Measurements from ENCODE around the gene ZFPM1.

Gene ZFPM1

DNA sequence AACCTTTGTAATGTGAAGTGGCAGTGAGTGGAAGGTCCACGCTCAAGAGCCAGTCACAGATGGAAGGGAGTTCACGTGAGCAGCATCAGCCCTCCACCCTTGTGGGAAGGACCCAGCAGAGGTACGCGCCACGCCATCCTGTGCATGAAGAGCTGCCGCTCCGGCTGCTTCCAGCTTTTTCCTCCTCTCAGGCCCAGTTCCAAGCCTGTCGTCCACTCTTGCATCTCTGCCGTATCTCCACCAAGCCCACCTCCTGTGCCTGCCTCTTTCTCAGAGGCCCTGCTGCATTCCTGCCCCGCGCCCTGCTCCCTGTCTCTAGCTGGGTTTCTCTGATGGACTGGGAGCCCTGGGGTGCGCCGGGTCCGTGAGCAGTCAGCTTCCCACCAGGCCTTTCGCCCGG, 127.3 kb downstream of the ZFPM1 start:
- 95% methylated on average over 16 of the region's 16 CpGs for WGBS, 2 experiments
- no peak overlapping the region for H3K27ac ChIP-seq (ENCODE audit: insufficient read depth, low read depth, low read length, poor library complexity, severe bottlenecking)
- peaks cover 31% of the 10 kb centered on the region for H3K36me3 ChIP-seq (ENCODE audit: control insufficient read depth, insufficient read depth, low read length)
- H3K4me3 ChIP-seq (ENCODE audit: insufficient read depth, low read depth, low read length), result no peak overlapping the region
- H3K9me3 ChIP-seq (ENCODE audit: control insufficient read depth, low read length), result no peaks in the 10 kb centered on the region
- H3K4me1 ChIP-seq (ENCODE audit: control insufficient read depth, insufficient read depth, low read length), result no peaks in the 10 kb centered on the region
- no peaks in the 10 kb centered on the region for H3K27me3 ChIP-seq (ENCODE audit: control insufficient read depth, insufficient read depth, low read length, poor library complexity, severe bottlenecking)

DNA sequence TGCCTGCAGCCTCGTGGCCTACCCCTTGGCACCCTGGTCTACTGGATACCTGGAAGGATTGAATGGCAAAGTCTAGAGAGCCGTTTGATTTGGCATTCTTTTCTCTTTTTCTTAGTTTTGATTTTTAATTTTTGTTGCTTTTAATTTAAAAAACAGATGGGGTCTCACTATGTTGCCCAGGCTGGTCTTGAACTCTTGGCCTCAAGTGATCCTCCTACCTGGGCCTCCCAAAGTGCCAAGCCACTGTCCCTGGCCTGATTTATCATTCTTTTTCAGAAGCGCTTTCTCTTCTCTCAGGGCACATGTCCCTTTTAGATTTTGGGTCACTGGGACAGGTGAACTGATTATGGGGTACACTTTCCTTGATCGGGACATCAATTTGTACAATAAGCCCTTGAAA, 128.0 kb downstream of the ZFPM1 start:
- H3K27ac ChIP-seq (ENCODE audit: insufficient read depth, low read depth, low read length, poor library complexity, severe bottlenecking), result no peak overlapping the region
- WGBS, 2 experiments, result 97 to 99% methylated on average over 4 of the region's 4 CpGs
- no peaks in the 10 kb centered on the region for H3K27me3 ChIP-seq (ENCODE audit: control insufficient read depth, insufficient read depth, low read length, poor library complexity, severe bottlenecking)
- no peaks in the 10 kb centered on the region for H3K9me3 ChIP-seq (ENCODE audit: control insufficient read depth, low read length)
- peaks cover 28% of the 10 kb centered on the region for H3K36me3 ChIP-seq (ENCODE audit: control insufficient read depth, insufficient read depth, low read length)
- no peak overlapping the region for H3K4me3 ChIP-seq (ENCODE audit: insufficient read depth, low read depth, low read length)
- no peaks in the 10 kb centered on the region for H3K4me1 ChIP-seq (ENCODE audit: control insufficient read depth, insufficient read depth, low read length)

DNA sequence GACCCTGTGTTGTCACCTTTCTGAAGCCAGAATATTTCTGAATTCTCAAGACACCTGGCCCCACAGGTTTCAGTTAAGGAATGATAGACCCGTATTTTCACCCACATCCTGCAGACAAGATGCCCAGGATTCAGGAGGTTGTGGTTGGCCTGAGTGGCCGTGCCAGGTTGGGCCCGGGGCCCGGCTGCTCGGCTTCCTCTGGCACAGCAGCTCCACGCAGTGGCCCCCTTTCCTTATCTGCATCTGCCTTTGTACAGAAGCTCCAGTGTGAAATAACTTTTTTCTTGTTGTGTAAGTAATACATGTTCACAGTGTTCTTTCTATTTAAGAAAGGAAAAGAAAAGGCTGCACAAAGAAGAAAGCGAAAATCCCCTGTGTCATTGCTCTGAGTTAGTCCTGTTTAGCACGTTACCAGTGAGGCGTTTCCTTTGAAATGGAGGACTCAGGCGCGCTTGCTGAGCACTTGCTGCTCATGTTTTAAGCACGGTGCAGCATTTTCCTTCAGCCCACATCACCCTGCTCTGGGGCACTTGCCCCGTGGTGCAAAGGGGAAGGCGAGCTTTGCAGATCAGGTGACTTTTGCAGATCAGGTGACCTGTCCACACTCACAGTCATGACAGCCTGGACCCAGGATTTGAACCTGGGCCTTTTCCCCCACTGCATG, 130.0 kb downstream of the ZFPM1 start:
- 89 to 90% methylated on average over 14 of the region's 14 CpGs for whole genome bisulfite sequencing, 2 experiments
- Histone ChIP-seq H3K27me3 (ENCODE audit: control insufficient read depth, insufficient read depth, low read length, poor library complexity, severe bottlenecking) (no peaks in the 10 kb centered on the region), H3K36me3 (ENCODE audit: control insufficient read depth, insufficient read depth, low read length) (peaks cover 26% of the 10 kb centered on the region)

DNA sequence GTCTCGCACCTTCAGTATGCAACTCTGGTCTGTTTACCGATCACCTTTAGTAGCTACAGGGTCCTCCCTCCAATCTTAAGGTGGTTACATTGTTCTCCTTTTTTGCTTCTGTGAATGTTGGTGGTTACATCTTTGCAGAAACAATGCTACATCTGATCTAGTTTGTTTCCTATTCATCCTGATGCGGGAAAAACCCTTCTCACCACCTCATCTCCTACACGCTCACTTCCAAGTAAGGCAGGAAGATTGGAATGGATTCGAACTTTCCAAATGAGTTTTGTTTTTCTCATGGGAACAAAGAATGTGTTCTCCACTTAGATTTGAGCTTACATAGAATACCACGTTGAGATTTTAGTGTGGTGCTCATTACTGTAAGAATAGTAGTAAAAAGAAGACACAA, 131.6 kb downstream of the ZFPM1 start:
- 96 to 99% methylated on average over 6 of the region's 6 CpGs for WGBS, 2 experiments
- Histone ChIP-seq H3K27me3 (ENCODE audit: control insufficient read depth, insufficient read depth, low read length, poor library complexity, severe bottlenecking) (no peaks in the 10 kb centered on the region), H3K4me3 (ENCODE audit: insufficient read depth, low read depth, low read length) (no peak overlapping the region), H3K9me3 (ENCODE audit: control insufficient read depth, low read length) (no peaks in the 10 kb centered on the region), H3K4me1 (ENCODE audit: control insufficient read depth, insufficient read depth, low read length) (no peaks in the 10 kb centered on the region), H3K27ac (ENCODE audit: insufficient read depth, low read depth, low read length, poor library complexity, severe bottlenecking) (no peak overlapping the region), H3K36me3 (ENCODE audit: control insufficient read depth, insufficient read depth, low read length) (peaks cover 34% of the 10 kb centered on the region)

More for the DNA sequence above, 130.0 kb downstream of the ZFPM1 start:
- Histone ChIP-seq H3K4me1 (ENCODE audit: control insufficient read depth, insufficient read depth, low read length) (no peaks in the 10 kb centered on the region), H3K4me3 (ENCODE audit: insufficient read depth, low read depth, low read length) (no peak overlapping the region), H3K9me3 (ENCODE audit: control insufficient read depth, low read length) (no peaks in the 10 kb centered on the region), H3K27ac (ENCODE audit: insufficient read depth, low read depth, low read length, poor library complexity, severe bottlenecking) (no peak overlapping the region)

DNA sequence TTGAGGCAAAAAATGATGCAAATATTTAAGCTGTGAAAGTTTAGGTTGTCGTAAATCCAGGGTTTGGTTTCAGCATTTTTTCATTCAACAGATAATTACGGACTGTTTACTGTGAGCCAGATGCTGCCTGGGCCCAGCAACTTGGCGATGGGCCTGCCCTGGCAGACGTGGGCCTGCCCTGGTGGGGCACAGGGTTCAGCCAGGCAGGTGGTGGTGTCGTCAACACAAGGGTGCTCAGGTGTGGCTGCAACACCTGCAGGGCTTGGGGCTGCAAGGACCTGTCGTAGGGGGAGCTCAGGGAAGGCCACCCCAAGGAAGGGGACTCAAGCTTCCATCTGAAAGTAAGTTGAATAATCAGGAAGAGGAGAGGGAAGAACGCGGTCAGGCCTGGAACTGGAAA, 132.2 kb downstream of the ZFPM1 start:
- H3K36me3 ChIP-seq (ENCODE audit: control insufficient read depth, insufficient read depth, low read length), result peaks cover 36% of the 10 kb centered on the region
- H3K4me1 ChIP-seq (ENCODE audit: control insufficient read depth, insufficient read depth, low read length), result no peaks in the 10 kb centered on the region
- no peaks in the 10 kb centered on the region for H3K9me3 ChIP-seq (ENCODE audit: control insufficient read depth, low read length)
- H3K4me3 ChIP-seq (ENCODE audit: insufficient read depth, low read depth, low read length), result no peak overlapping the region
- no peak overlapping the region for H3K27ac ChIP-seq (ENCODE audit: insufficient read depth, low read depth, low read length, poor library complexity, severe bottlenecking)
- 95% methylated on average over 8 of the region's 8 CpGs for WGBS, 2 experiments
- H3K27me3 ChIP-seq (ENCODE audit: control insufficient read depth, insufficient read depth, low read length, poor library complexity, severe bottlenecking), result no peaks in the 10 kb centered on the region

DNA sequence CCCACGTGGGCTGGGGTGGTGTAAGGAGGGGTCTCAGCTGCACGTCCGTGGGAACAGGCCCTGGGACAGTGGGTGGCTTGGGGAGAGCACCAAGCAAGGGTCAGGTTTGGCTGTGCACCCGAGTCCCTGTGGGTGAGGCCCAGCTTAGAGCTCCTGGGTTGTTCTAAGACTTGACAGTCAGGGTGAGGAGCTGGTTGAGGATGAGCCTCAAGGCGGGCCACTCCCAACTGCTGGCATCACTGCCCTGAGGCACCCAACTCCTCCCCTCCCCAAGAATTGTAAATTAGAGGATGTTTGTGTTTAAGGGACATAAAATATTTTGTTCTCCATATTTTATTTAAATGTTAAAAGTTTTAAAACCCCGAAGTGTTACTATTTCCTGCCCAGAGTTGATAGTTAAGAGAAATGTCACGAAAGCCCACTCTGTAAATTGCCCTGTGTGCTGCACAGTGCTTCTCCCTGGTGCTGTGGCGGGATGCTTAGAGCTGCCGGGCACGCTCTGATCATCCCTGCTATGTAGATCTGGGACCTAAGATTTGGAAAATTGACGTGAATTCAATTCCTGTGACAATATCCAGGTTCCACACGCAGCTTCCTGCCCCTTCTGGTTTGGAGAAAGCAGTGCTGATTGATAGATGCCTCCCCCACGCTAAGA, 133.0 kb downstream of the ZFPM1 start:
- H3K9me3 ChIP-seq (ENCODE audit: control insufficient read depth, low read length), result no peaks in the 10 kb centered on the region
- H3K27me3 ChIP-seq (ENCODE audit: control insufficient read depth, insufficient read depth, low read length, poor library complexity, severe bottlenecking), result no peaks in the 10 kb centered on the region
- H3K36me3 ChIP-seq (ENCODE audit: control insufficient read depth, insufficient read depth, low read length), result peaks cover 33% of the 10 kb centered on the region
- H3K4me1 ChIP-seq (ENCODE audit: control insufficient read depth, insufficient read depth, low read length), result no peaks in the 10 kb centered on the region
- no peak overlapping the region for H3K27ac ChIP-seq (ENCODE audit: insufficient read depth, low read depth, low read length, poor library complexity, severe bottlenecking)
- 95 to 96% methylated on average over 13 of the region's 13 CpGs for WGBS, 2 experiments
- no peak overlapping the region for H3K4me3 ChIP-seq (ENCODE audit: insufficient read depth, low read depth, low read length)
